ENCODE measurements around the gene TEX14. TPM values are rescaled to one million over a fixed set of nuclear protein-coding genes. Genes with fewer than 3 reads are reported as not detected.

Gene TEX14
- total RNA-seq, 4 donors from 2014 or later = 0.27 TPM; not detected in 3

DNA sequence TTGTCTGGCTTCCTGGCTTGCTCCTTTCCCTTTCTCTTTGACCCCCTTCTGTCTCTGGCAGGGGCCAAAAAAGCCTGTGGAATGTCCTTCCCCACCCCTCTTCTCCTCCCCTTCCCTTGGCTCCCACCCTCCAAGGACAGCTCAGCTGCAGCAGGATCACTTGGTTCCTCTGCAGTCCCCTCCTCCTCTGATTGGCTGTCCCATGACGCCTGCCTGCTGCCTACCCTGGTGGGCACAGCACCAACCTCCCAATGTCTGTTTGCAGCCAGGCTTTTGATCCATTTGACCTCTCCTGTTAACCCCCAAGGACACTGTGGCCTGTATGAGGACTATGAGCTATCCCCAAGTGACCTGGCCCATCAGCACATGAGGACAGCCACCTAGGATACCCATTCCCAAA lies 162.6 kb downstream of the TEX14 start:
- DNase-seq = no peak
- Histone ChIP-seq H3K4me1 (peaks cover 0 to 20% (median 5%) of the 10 kb centered on the region in 4 donors), H3K4me3 (no peak overlapping the region), H3K27me3 (peaks cover 5% of the 10 kb centered on the region), H3K9me3 (no peaks in the 10 kb centered on the region), H3K27ac (peak overlapping the region in 1 of 4 donors; percentile 6), H3K36me3 (no peaks in the 10 kb centered on the region)
- 56% methylated on average over 1 of the region's 1 CpG; no CpG with 5 or more reads in 1 of the 2 donors for WGBS, 2 donors (ENCODE audit: low coverage in 1 of 2)
- intact Hi-C loops (cut with DNase I; ENCODE audit: low total_unique reads) = loop anchor here (10.0 kb wide), 1 partner anchor 166 kb away; the partner anchor contains the start of genes RAD51C and TEX14
- in situ Hi-C loops (cut with MboI; ENCODE audit: low pct_ligation_motif_present in 1 of 4, low pct_unique_long_range_greater_than_20kb in 1 of 4, low sequenced_read_pairs in 3 of 4) = loop anchor here in 3 of 4 donors (10.0 kb wide), 3 partner anchors 186 to 476 kb away; no protein-coding TSS in a partner anchor
- no peak for TF ChIP-seq POLR2A (IDR thresholded peaks at IDR 0.05)
- TF ChIP-seq POLR2AphosphoS5 (IDR thresholded peaks at IDR 0.05) = no peak
- TF ChIP-seq CTCF (IDR thresholded peaks at IDR 0.05) = no peak
- no peak for TF ChIP-seq EP300 (IDR thresholded peaks at IDR 0.05; ENCODE audit: low read depth)

- H3K9me3 ChIP-seq = no peaks in the 10 kb centered on the region
- 45 to 58% methylated on average over 3 of the region's 3 CpGs for WGBS, 2 donors (ENCODE audit: low coverage in 1 of 2)
- H3K36me3 ChIP-seq = no peaks in the 10 kb centered on the region
- peak overlapping the region in 2 of 4 donors; percentile 2 to 61 for H3K27ac ChIP-seq
- no peak for DNase-seq
- TF ChIP-seq EP300 (IDR thresholded peaks at IDR 0.05; ENCODE audit: low read depth) (no peak), POLR2AphosphoS5 (IDR thresholded peaks at IDR 0.05) (no peak), CTCF (IDR thresholded peaks at IDR 0.05) (no peak), POLR2A (IDR thresholded peaks at IDR 0.05) (no peak)
- in situ Hi-C loops (cut with MboI; ENCODE audit: low pct_ligation_motif_present in 1 of 4, low pct_unique_long_range_greater_than_20kb in 1 of 4, low sequenced_read_pairs in 3 of 4) = loop anchor here in 3 of 4 donors (10.0 kb wide), 3 partner anchors 186 to 476 kb away; no protein-coding TSS in a partner anchor
- H3K4me1 ChIP-seq = peaks cover 0 to 20% (median 5%) of the 10 kb centered on the region in 4 donors
- peaks cover 5% of the 10 kb centered on the region for H3K27me3 ChIP-seq
- intact Hi-C loops (cut with DNase I; ENCODE audit: low total_unique reads) = loop anchor here (10.0 kb wide), 1 partner anchor 166 kb away; the partner anchor contains the start of genes RAD51C and TEX14
- H3K4me3 ChIP-seq = no peak overlapping the region
Observed at GRCh38 chr17:58528443-58528842, 163.4 kb downstream of the TEX14 start.

- whole genome bisulfite sequencing, 2 donors (ENCODE audit: low coverage in 1 of 2) = 61% methylated on average over 3 of the region's 3 CpGs; no CpG with 5 or more reads in 1 of the 2 donors
- H3K9me3 ChIP-seq = no peaks in the 10 kb centered on the region
- in situ Hi-C loops (cut with MboI; ENCODE audit: low pct_ligation_motif_present in 1 of 4, low pct_unique_long_range_greater_than_20kb in 1 of 4, low sequenced_read_pairs in 3 of 4) = loop anchor here in 3 of 4 donors (10.0 kb wide), 3 partner anchors 187 to 477 kb away; no protein-coding TSS in a partner anchor
Observed at GRCh38 chr17:58527949-58528348, 163.9 kb downstream of the TEX14 start.

More at GRCh38 chr17:58527949-58528348, 163.9 kb downstream of the TEX14 start:
- H3K4me1 ChIP-seq = peaks cover 0 to 20% (median 5%) of the 10 kb centered on the region in 4 donors
- H3K36me3 ChIP-seq = no peaks in the 10 kb centered on the region
- TF ChIP-seq CTCF (IDR thresholded peaks at IDR 0.05) (no peak), EP300 (IDR thresholded peaks at IDR 0.05; ENCODE audit: low read depth) (no peak), POLR2AphosphoS5 (IDR thresholded peaks at IDR 0.05) (no peak), POLR2A (IDR thresholded peaks at IDR 0.05) (no peak)
- peak overlapping the region; percentile 27 to 62 (median 50) for H3K27ac ChIP-seq
- peaks cover 5% of the 10 kb centered on the region for H3K27me3 ChIP-seq
- intact Hi-C loops (cut with DNase I; ENCODE audit: low total_unique reads) = loop anchor here (10.0 kb wide), 1 partner anchor 167 kb away; the partner anchor contains the start of genes RAD51C and TEX14
- DNase-seq = no peak
- H3K4me3 ChIP-seq = no peak overlapping the region

All from transverse colon (tissue), 4 donors.